T-helper 2 cell treated with Interferon-gamma antibody and Interleukin-4, amounts not matched to agents 5 μg/mL and 100 μg/mL, for 36 hours (primary cell): ENCODE measurements around the gene AUP1.

ENCODE experiments used
- DNase-seq: peaks from one replicate; pipeline ENCODE4 v3.0.0; 2021; ENCODE audit warnings: low spot score
- H3K27ac Mint-ChIP-seq: one replicate; pipeline ENCODE4 v1.8.0; 2021; ENCODE audit warnings: mild to moderate bottlenecking, mixed read lengths
- H3K27me3 Mint-ChIP-seq: one replicate; pipeline ENCODE4 v1.8.0; 2021; ENCODE audit warnings: low read depth, mixed read lengths
- H3K36me3 Mint-ChIP-seq: one replicate; pipeline ENCODE4 v1.8.0; 2021; ENCODE audit warnings: low read depth, mixed read lengths
- H3K4me1 Mint-ChIP-seq: one replicate; pipeline ENCODE4 v1.8.0; 2021; ENCODE audit warnings: low read depth, mixed read lengths
- H3K4me3 Mint-ChIP-seq: one replicate; pipeline ENCODE4 v1.8.0; 2022; ENCODE audit warnings: mild to moderate bottlenecking, moderate library complexity, mixed read lengths
- H3K9me3 Mint-ChIP-seq: one replicate; pipeline ENCODE4 v1.8.0; 2021; ENCODE audit warnings: mixed read lengths

Gene AUP1

GRCh38 chr2:74552914-74553811 is 23.7 kb upstream of the AUP1 start:
- Mint-ChIP-seq H3K4me1 (peaks cover 28% of the 10 kb centered on the region), H3K9me3 (no peaks in the 10 kb centered on the region), H3K4me3 (peak overlapping the region; percentile 69), H3K36me3 (peaks cover 11% of the 10 kb centered on the region), H3K27ac (peak overlapping the region; percentile 88), H3K27me3 (peaks cover 6% of the 10 kb centered on the region)
- no peak for DNase-seq

- Mint-ChIP-seq H3K27me3 (peaks cover 13% of the 10 kb centered on the region), H3K9me3 (no peaks in the 10 kb centered on the region), H3K4me3 (peak overlapping the region; percentile 33), H3K27ac (peak overlapping the region; percentile 69), H3K4me1 (peaks cover 28% of the 10 kb centered on the region), H3K36me3 (peaks cover 9% of the 10 kb centered on the region)
- DNase-seq = no peak
Observed at GRCh38 chr2:74551942-74552913, 22.7 kb upstream of the AUP1 start.

GRCh38 chr2:74551530-74551929 is 22.0 kb upstream of the AUP1 start:
- DNase-seq = no peak
- no peaks in the 10 kb centered on the region for H3K9me3 Mint-ChIP-seq
- peaks cover 2% of the 10 kb centered on the region for H3K36me3 Mint-ChIP-seq
- H3K27ac Mint-ChIP-seq = no peak overlapping the region
- H3K4me3 Mint-ChIP-seq = no peak overlapping the region
- peaks cover 27% of the 10 kb centered on the region for H3K4me1 Mint-ChIP-seq
- peaks cover 14% of the 10 kb centered on the region for H3K27me3 Mint-ChIP-seq

- Mint-ChIP-seq H3K27ac (no peak overlapping the region), H3K4me1 (peaks cover 26% of the 10 kb centered on the region), H3K27me3 (peaks cover 18% of the 10 kb centered on the region), H3K36me3 (no peaks in the 10 kb centered on the region), H3K4me3 (peak overlapping the region; percentile 33), H3K9me3 (no peaks in the 10 kb centered on the region)
- DNase-seq = no peak
Observed at GRCh38 chr2:74550231-74550630, 20.7 kb upstream of the AUP1 start.

- peaks cover 26% of the 10 kb centered on the region for H3K4me1 Mint-ChIP-seq
- H3K9me3 Mint-ChIP-seq = no peaks in the 10 kb centered on the region
- H3K4me3 Mint-ChIP-seq = peak overlapping the region; percentile 71
- no peaks in the 10 kb centered on the region for H3K36me3 Mint-ChIP-seq
- H3K27me3 Mint-ChIP-seq = peaks cover 21% of the 10 kb centered on the region
- DNase-seq = peak; percentile 69
- H3K27ac Mint-ChIP-seq = no peak overlapping the region
Observed at GRCh38 chr2:74548900-74549826, 19.7 kb upstream of the AUP1 start.

GRCh38 chr2:74548285-74548899 is 18.9 kb upstream of the AUP1 start:
- no peak for DNase-seq
- no peaks in the 10 kb centered on the region for H3K9me3 Mint-ChIP-seq
- no peaks in the 10 kb centered on the region for H3K36me3 Mint-ChIP-seq
- H3K27ac Mint-ChIP-seq = peak overlapping the region; percentile 12
- peak overlapping the region; percentile 80 for H3K4me3 Mint-ChIP-seq
- peaks cover 25% of the 10 kb centered on the region for H3K4me1 Mint-ChIP-seq
- H3K27me3 Mint-ChIP-seq = peaks cover 21% of the 10 kb centered on the region

- Mint-ChIP-seq H3K27me3 (peaks cover 25% of the 10 kb centered on the region), H3K4me3 (no peak overlapping the region), H3K9me3 (no peaks in the 10 kb centered on the region), H3K36me3 (no peaks in the 10 kb centered on the region), H3K4me1 (peaks cover 12% of the 10 kb centered on the region), H3K27ac (no peak overlapping the region)
- DNase-seq = no peak
Observed at GRCh38 chr2:74546004-74546403, 16.5 kb upstream of the AUP1 start.

- no peak overlapping the region for H3K4me3 Mint-ChIP-seq
- DNase-seq = no peak
- peaks cover 26% of the 10 kb centered on the region for H3K27me3 Mint-ChIP-seq
- H3K9me3 Mint-ChIP-seq = no peaks in the 10 kb centered on the region
- H3K4me1 Mint-ChIP-seq = peaks cover 9% of the 10 kb centered on the region
- no peak overlapping the region for H3K27ac Mint-ChIP-seq
- no peaks in the 10 kb centered on the region for H3K36me3 Mint-ChIP-seq
Observed at GRCh38 chr2:74544634-74545033, 15.1 kb upstream of the AUP1 start.

- Mint-ChIP-seq H3K4me1 (peaks cover 9% of the 10 kb centered on the region), H3K27me3 (peaks cover 25% of the 10 kb centered on the region)
Observed at GRCh38 chr2:74542978-74543377, 13.5 kb upstream of the AUP1 start.

GRCh38 chr2:74540291-74540690 is 10.8 kb upstream of the AUP1 start:
- Mint-ChIP-seq H3K9me3 (no peaks in the 10 kb centered on the region), H3K4me1 (peaks cover 5% of the 10 kb centered on the region), H3K27ac (no peak overlapping the region), H3K36me3 (no peaks in the 10 kb centered on the region), H3K27me3 (peaks cover 19% of the 10 kb centered on the region), H3K4me3 (no peak overlapping the region)
- no peak for DNase-seq

More at GRCh38 chr2:74542978-74543377, 13.5 kb upstream of the AUP1 start:
- no peak for DNase-seq
- H3K36me3 Mint-ChIP-seq = no peaks in the 10 kb centered on the region
- no peaks in the 10 kb centered on the region for H3K9me3 Mint-ChIP-seq
- no peak overlapping the region for H3K4me3 Mint-ChIP-seq
- H3K27ac Mint-ChIP-seq = no peak overlapping the region

GRCh38 chr2:74538881-74539339 is 9.4 kb upstream of the AUP1 start:
- Mint-ChIP-seq H3K27ac (no peak overlapping the region), H3K4me1 (peaks cover 5% of the 10 kb centered on the region), H3K27me3 (peaks cover 16% of the 10 kb centered on the region), H3K9me3 (no peaks in the 10 kb centered on the region), H3K4me3 (no peak overlapping the region), H3K36me3 (peaks cover under 1% of the 10 kb centered on the region)
- DNase-seq = no peak

- H3K4me3 Mint-ChIP-seq = no peak overlapping the region
- no peak for DNase-seq
- no peak overlapping the region for H3K27ac Mint-ChIP-seq
- no peaks in the 10 kb centered on the region for H3K9me3 Mint-ChIP-seq
- H3K27me3 Mint-ChIP-seq = peaks cover 13% of the 10 kb centered on the region
- peaks cover 8% of the 10 kb centered on the region for H3K4me1 Mint-ChIP-seq
- H3K36me3 Mint-ChIP-seq = peaks cover 9% of the 10 kb centered on the region
Observed at GRCh38 chr2:74537140-74537539, 7.6 kb upstream of the AUP1 start.
